Transverse colon (tissue), 4 donors: ENCODE measurements around the gene ACOX2.

Source experiments
- EP300 ChIP-seq: sonication (generic); formaldehyde crosslinking; IDR thresholded peaks from one replicate; pipeline ENCODE4 v1.6.1; 2017; ENCODE audit warnings: antibody characterized with exemption, low read depth
- POLR2AphosphoS5 ChIP-seq, 3 donors: sonication (generic); formaldehyde crosslinking; IDR thresholded peaks; one replicate each; pipeline ENCODE4 v1.6.1; 2016; ENCODE audit warnings: antibody characterized with exemption in 3 of 3
- TF ChIP-seq, protein P1 (sequence below), 5 experiments: fragments of 200-600 bp in 3 of 5; fragments of 450-650 bp in 2 of 5; sonication (generic) in 3 of 5; IDR thresholded peaks; 1 replicate in 2 of 5; 2 replicates in 3 of 5; pipeline ENCODE4 v1.5.1; 2016 to 2017; ENCODE audit warnings: antibody characterized with exemption in 5 of 5, inconsistent platforms in 3 of 5, mild to moderate bottlenecking in 2 of 5, moderate library complexity in 1 of 5

DNA sequence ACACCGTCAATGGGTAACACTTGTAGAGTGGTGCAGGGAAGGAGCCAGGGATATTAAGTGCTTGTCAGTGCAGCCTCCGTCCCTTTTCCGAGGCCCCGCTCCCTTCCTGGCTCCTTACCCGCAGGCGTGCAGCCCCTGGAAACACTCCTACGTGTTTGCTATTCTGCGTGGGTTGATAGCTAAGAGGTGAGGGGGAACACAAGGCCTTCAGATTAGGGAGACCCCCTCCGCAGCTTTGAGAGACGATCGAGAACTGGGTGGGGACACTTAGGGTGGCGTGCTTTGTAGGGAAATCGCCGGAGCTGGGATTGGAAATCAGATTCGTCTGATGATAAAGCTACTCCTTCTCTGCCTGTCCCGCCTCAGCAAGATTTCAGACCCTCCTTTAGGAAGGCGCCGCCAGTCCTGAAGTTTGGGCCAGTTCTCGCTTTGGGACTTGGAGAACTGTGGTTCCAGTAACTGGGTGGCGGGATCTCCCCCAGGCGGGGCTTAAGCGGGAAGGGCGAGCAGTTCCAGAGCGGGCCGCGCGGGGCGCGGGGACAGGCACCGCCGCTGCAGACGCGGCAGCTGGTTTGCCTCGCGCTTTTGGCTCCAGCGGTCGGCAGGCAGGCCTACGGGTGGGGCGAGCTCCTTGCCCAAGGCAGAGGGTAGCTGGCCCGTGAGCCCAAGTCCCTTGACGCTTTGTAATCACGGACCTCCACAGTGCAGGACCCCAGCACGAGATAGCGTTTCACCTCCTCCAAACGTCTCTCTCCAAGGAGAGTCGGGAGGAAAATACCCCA is 48.2 kb upstream of the ACOX2 start:
- TF ChIP-seq, protein P1, sequence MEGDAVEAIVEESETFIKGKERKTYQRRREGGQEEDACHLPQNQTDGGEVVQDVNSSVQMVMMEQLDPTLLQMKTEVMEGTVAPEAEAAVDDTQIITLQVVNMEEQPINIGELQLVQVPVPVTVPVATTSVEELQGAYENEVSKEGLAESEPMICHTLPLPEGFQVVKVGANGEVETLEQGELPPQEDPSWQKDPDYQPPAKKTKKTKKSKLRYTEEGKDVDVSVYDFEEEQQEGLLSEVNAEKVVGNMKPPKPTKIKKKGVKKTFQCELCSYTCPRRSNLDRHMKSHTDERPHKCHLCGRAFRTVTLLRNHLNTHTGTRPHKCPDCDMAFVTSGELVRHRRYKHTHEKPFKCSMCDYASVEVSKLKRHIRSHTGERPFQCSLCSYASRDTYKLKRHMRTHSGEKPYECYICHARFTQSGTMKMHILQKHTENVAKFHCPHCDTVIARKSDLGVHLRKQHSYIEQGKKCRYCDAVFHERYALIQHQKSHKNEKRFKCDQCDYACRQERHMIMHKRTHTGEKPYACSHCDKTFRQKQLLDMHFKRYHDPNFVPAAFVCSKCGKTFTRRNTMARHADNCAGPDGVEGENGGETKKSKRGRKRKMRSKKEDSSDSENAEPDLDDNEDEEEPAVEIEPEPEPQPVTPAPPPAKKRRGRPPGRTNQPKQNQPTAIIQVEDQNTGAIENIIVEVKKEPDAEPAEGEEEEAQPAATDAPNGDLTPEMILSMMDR (IDR thresholded peaks at IDR 0.05), result peak; percentile 83 to 90 (median 89)
- TF ChIP-seq POLR2AphosphoS5 (IDR thresholded peaks at IDR 0.05) (peak; percentile 19 to 66 (median 29)), EP300 (peak; percentile 41)
